ENCODE measurements around the gene ZNF561. TPM values are rescaled to one million over a fixed set of nuclear protein-coding genes. Genes with fewer than 3 reads are reported as not detected.

The ZNF561 gene
- total RNA-seq, 2 donors from 2014 or later: 12.5 to 17.4 TPM

DNA sequence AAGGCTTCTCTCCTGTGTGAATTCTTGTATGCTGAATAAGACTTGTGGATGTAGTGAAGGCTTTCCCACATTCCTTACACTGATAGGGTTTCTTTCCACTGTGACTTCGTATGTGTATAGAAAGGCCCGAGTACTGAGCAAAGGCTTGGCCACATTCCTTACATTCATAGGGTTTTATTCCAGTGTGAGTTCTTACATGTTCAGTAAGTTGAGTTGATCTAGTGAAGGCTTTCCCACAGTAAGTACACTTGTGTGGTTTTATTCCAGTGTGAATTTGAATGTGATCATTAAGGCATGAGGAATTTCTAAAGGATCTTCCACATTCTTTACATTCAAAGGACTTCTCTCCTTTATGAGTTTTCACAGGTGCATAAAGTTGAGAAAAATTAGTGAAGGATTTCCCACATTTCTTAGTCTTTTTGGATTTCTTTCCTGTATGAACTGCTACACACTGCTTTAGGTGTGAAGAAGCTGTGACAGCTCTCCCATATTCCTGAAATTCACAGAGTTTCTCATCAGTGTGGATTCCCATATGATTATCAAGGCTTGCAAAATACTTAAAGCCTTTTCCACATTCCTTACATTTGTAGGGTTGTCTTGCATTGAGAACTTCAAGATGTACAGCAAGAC lies 10.4 kb downstream of the ZNF561 start:
- no peaks in the 10 kb centered on the region for H3K27me3 ChIP-seq
- H3K9me3 ChIP-seq: peaks cover 0 to 41% (median 6%) of the 10 kb centered on the region in 3 donors
- 96 to 100% methylated on average over 2 of the region's 2 CpGs for WGBS, 2 donors
- ATAC-seq (no peak), DNase-seq (no peak)
- H3K4me3 ChIP-seq: no peak overlapping the region
- H3K4me1 ChIP-seq: no peaks in the 10 kb centered on the region
- H3K36me3 ChIP-seq (replicated peaks in 1 of 2; ENCODE audit: insufficient read depth in 1 of 2, low read depth in 2 of 2): peaks cover 50 to 51% of the 10 kb centered on the region in 2 donors
- no peak overlapping the region for H3K27ac ChIP-seq
- intact Hi-C loops (cut with DNase I): no loop called here
- TF ChIP-seq, protein P1, sequence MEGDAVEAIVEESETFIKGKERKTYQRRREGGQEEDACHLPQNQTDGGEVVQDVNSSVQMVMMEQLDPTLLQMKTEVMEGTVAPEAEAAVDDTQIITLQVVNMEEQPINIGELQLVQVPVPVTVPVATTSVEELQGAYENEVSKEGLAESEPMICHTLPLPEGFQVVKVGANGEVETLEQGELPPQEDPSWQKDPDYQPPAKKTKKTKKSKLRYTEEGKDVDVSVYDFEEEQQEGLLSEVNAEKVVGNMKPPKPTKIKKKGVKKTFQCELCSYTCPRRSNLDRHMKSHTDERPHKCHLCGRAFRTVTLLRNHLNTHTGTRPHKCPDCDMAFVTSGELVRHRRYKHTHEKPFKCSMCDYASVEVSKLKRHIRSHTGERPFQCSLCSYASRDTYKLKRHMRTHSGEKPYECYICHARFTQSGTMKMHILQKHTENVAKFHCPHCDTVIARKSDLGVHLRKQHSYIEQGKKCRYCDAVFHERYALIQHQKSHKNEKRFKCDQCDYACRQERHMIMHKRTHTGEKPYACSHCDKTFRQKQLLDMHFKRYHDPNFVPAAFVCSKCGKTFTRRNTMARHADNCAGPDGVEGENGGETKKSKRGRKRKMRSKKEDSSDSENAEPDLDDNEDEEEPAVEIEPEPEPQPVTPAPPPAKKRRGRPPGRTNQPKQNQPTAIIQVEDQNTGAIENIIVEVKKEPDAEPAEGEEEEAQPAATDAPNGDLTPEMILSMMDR (IDR thresholded peaks at IDR 0.05): no peak
- no peak for TF ChIP-seq POLR2A (IDR thresholded peaks at IDR 0.05)

DNA sequence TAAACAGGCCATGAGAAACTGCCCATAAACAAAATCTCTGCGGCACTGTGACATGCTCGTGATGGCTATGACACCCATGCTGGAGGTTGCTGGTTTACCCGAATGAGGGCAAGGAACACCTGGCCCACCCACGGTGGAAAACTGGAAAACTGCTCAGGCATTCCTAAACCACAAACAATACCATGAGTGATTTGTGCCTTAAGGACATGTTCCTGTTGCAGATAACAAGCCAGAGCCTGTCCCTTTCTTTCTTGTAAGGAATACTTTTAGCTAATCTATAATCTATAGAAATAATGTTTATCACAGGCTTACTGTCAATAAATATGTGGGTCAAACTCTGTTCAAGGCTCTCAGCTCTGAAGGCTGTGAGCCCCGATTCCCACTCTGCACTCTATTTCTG lies 12.1 kb downstream of the ZNF561 start:
- WGBS, 2 donors: 94 to 97% methylated on average over 5 of the region's 5 CpGs
- intact Hi-C loops (cut with DNase I): no loop called here
- H3K36me3 ChIP-seq (replicated peaks in 1 of 2; ENCODE audit: insufficient read depth in 1 of 2, low read depth in 2 of 2): peaks cover 41% of the 10 kb centered on the region in 2 donors

DNA sequence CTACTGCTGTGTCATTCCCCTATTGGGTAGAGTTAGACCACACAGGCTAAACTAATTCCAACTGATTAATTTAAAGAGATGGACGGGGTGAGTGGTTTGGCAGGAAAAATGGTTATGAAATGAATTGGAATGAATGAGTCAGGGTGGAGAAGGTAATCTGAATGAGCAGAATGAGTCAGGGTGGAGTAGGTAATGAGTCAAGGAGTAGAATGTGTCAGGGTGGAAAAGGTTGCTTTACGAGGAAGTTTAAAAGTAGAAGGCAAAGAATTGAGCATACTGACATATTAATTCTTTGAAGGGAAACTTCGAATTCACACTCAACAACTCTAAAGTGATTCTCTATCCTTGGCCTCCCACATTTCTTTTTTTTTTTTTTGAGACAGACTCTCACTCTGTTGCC lies 24.0 kb downstream of the ZNF561 start:
- Histone ChIP-seq H3K27me3 (no peaks in the 10 kb centered on the region), H3K36me3 (replicated peaks in 1 of 2; ENCODE audit: insufficient read depth in 1 of 2, low read depth in 2 of 2) (no peaks in the 10 kb centered on the region), H3K4me1 (no peaks in the 10 kb centered on the region), H3K9me3 (peaks cover 0 to 11% (median 0%) of the 10 kb centered on the region in 3 donors), H3K4me3 (no peak overlapping the region), H3K27ac (no peak overlapping the region)
- DNase-seq (no peak), ATAC-seq (no peak)
- 76% methylated on average over 3 of the region's 3 CpGs for WGBS, 2 donors
- intact Hi-C loops (cut with DNase I): no loop called here
- no peak for TF ChIP-seq POLR2A (IDR thresholded peaks at IDR 0.05)
- TF ChIP-seq, protein P1 (IDR thresholded peaks at IDR 0.05): no peak

More for the DNA sequence above, 12.1 kb downstream of the ZNF561 start:
- Histone ChIP-seq H3K9me3 (peaks cover 0 to 41% (median 6%) of the 10 kb centered on the region in 3 donors), H3K27ac (no peak overlapping the region), H3K4me3 (no peak overlapping the region), H3K4me1 (no peaks in the 10 kb centered on the region), H3K27me3 (no peaks in the 10 kb centered on the region)
- TF ChIP-seq, protein P1 (IDR thresholded peaks at IDR 0.05): no peak
- TF ChIP-seq POLR2A (IDR thresholded peaks at IDR 0.05): no peak
- ATAC-seq: no peak
- no peak for DNase-seq

DNA sequence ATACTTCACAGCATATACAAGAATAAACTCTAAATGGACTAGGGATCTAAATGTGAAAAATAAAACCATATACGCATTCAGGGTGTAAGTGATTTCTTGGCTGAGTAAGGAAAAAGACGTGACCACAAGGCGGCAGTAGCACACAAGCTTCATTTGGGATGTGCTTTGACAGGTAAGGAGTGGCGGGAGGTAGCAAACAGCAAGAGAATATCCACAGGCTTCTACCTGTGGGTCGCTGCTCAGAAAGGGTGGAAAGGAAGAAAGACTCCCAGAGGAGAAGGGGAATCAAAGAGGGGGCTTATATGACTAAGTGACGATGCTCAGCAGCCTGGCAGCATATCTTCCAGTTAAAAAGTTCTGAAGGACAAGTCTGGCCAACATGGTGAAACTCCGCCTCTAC lies 34.3 kb downstream of the ZNF561 start:
- intact Hi-C loops (cut with DNase I): no loop called here
- H3K27me3 ChIP-seq: no peaks in the 10 kb centered on the region
- DNase-seq: peak; percentile 57 to 73 (median 66)
- ATAC-seq: no peak
- TF ChIP-seq POLR2A (IDR thresholded peaks at IDR 0.05): no peak
- TF ChIP-seq, protein P1 (IDR thresholded peaks at IDR 0.05): peak; percentile 10 to 58 (median 47)
- no peak overlapping the region for H3K27ac ChIP-seq
- no peaks in the 10 kb centered on the region for H3K36me3 ChIP-seq (replicated peaks in 1 of 2; ENCODE audit: insufficient read depth in 1 of 2, low read depth in 2 of 2)
- peaks cover 14% of the 10 kb centered on the region for H3K4me1 ChIP-seq
- whole genome bisulfite sequencing, 2 donors: 14 to 15% methylated on average over 7 of the region's 7 CpGs
- no peaks in the 10 kb centered on the region for H3K9me3 ChIP-seq
- no peak overlapping the region for H3K4me3 ChIP-seq
